HCT116 (cell line): ENCODE data around the gene LYRM7. TPM values are rescaled to one million over a fixed set of nuclear protein-coding genes. Genes with fewer than 3 reads are reported as not detected.
"Not testable (repeated sequence)": the region's sequence is repeated elsewhere in the genome, so short reads cannot be mapped to it uniquely, and the experiment has no call there.

Source experiments
- ATAC-seq: fragments of 200-7000 bp; cut with Tn5 transposase; 2 replicates; pipeline ENCODE4 v1.9.1; 2020; ENCODE audit warnings: mild to moderate bottlenecking, moderate library complexity
- BruUV-seq: library from RNA; stranded (reverse); fragments of 400-500 nt; replicated peaks from 2 replicates; lab custom pipeline; 2021; lab: Mats Ljungman, UMichigan
- CTCF ChIA-PET: fragments of 300-600 bp; sonication (Branson Sonifier 250); formaldehyde crosslinking; loops from one replicate; lab custom pipeline; 2021; ENCODE audit warnings: antibody characterized with exemption; lab: Charles Lee
- POLR2A ChIA-PET: fragments of 300-600, 350-600 bp; sonication (Branson Sonifier 250); formaldehyde crosslinking; loops from one replicate; lab custom pipeline; 2021; ENCODE audit warnings: antibody characterized with exemption; lab: Charles Lee
- RAD21 ChIA-PET, 2 experiments: fragments of 300-600 bp; sonication (Branson Sonifier 250); formaldehyde crosslinking; loops; one replicate each; lab custom pipeline; 2023; ENCODE audit warnings: low total read pairs in 2 of 2; ENCODE audit not compliant: uncharacterized antibody in 2 of 2, unreplicated experiment in 2 of 2, low non-redundant PET in 1 of 2; lab: Charles Lee
- DNase-seq: peaks from one replicate; pipeline ENCODE4 v3.0.0-alpha.2; 2010; ENCODE audit warnings: low read depth, low spot score
- H2AFZ ChIP-seq: fragments of 200-600 bp; shearing (Covaris generic), sonication (generic); 2 replicates; pipeline ENCODE4 v1.6.1; 2017; ENCODE audit warnings: low read depth, mixed run types, mixed read lengths, antibody characterized with exemption, low read length; ENCODE audit not compliant: poor library complexity, severe bottlenecking
- H3K27ac ChIP-seq: 2 replicates; pipeline ENCODE4 v1.5.1; 2012; ENCODE audit warnings: low read depth, low read length
- H3K27me3 ChIP-seq: fragments of 200-600 bp; sonication (generic); 2 replicates; pipeline ENCODE4 v1.6.1; 2016; ENCODE audit warnings: mixed run types, low read length, mixed read lengths; ENCODE audit not compliant: insufficient read depth
- H3K36me3 ChIP-seq, 2 experiments: fragments of 200-500 bp in 1 of 2; fragments of 200-600 bp in 1 of 2; sonication (Bioruptor generic) in 1 of 2; sonication (generic) in 1 of 2; 2 replicates each; pipeline versions ENCODE4 v1.5.1 to v1.6.1; 2014 to 2016; ENCODE audit warnings: low read length in 2 of 2, inconsistent platforms in 1 of 2, mixed read lengths in 1 of 2, mixed run types in 1 of 2; ENCODE audit not compliant: insufficient read depth in 2 of 2, control insufficient read depth in 1 of 2
- H3K4me1 ChIP-seq, 2 experiments: fragments of 200-600 bp in 1 of 2; sonication (generic) in 1 of 2; 2 replicates each; pipeline versions ENCODE4 v1.5.1 to v1.6.1; 2012 to 2017; ENCODE audit warnings: low read length in 2 of 2, inconsistent platforms in 1 of 2, mild to moderate bottlenecking in 1 of 2, mixed read lengths in 1 of 2, mixed run types in 1 of 2, moderate library complexity in 1 of 2; ENCODE audit not compliant: insufficient read depth in 2 of 2, control insufficient read depth in 1 of 2
- H3K4me2 ChIP-seq: fragments of 200-600 bp; sonication (generic); 2 replicates; pipeline ENCODE4 v1.6.1; 2017; ENCODE audit warnings: mixed run types, low read length, mixed read lengths
- H3K4me3 ChIP-seq, 2 experiments: fragments of 200-600 bp in 1 of 2; sonication (generic) in 1 of 2; replicated peaks in 1 of 2; 2 replicates each; pipeline ENCODE4 v1.5.1; 2011 to 2016; ENCODE audit warnings: low read length in 2 of 2, control low read depth in 1 of 2, low read depth in 1 of 2, mild to moderate bottlenecking in 1 of 2, mixed read lengths in 1 of 2, mixed run types in 1 of 2
- H3K79me2 ChIP-seq: fragments of 200-600 bp; sonication (generic); 2 replicates; pipeline ENCODE4 v1.6.1; 2017; ENCODE audit warnings: mild to moderate bottlenecking, mixed run types, low read length, moderate library complexity, mixed read lengths; ENCODE audit not compliant: insufficient read depth
- H3K9ac ChIP-seq: fragments of 200-600 bp; sonication (generic); 2 replicates; pipeline ENCODE4 v1.6.1; 2016; ENCODE audit warnings: low read length, mixed read lengths
- H3K9me2 ChIP-seq: fragments of 200-600 bp; sonication (generic), shearing (Covaris generic); 2 replicates; pipeline ENCODE4 v1.6.1; 2017; ENCODE audit warnings: mixed run types, mild to moderate bottlenecking, moderate library complexity; ENCODE audit not compliant: insufficient read depth
- H3K9me3 ChIP-seq, 2 experiments: fragments of 200-500 bp in 1 of 2; fragments of 200-600 bp in 1 of 2; sonication (Bioruptor generic) in 1 of 2; sonication (generic) in 1 of 2; 2 replicates each; pipeline ENCODE4 v1.6.1; 2014 to 2017; ENCODE audit warnings: low read length in 2 of 2, mixed read lengths in 2 of 2, inconsistent platforms in 1 of 2, low read depth in 1 of 2, mild to moderate bottlenecking in 1 of 2, mixed run types in 1 of 2, moderate library complexity in 1 of 2; ENCODE audit not compliant: control insufficient read depth in 1 of 2, insufficient read depth in 1 of 2
- H4K20me1 ChIP-seq: fragments of 200-600 bp; sonication (generic), shearing (Covaris generic); 2 replicates; pipeline ENCODE4 v1.6.1; 2017; ENCODE audit warnings: mixed run types, mild to moderate bottlenecking, moderate library complexity; ENCODE audit not compliant: insufficient read depth
- EGR1 ChIP-seq: IDR thresholded peaks from 2 replicates; pipeline ENCODE4 v1.6.1; 2012; ENCODE audit warnings: low read depth
- ELF1 ChIP-seq: IDR thresholded peaks from 2 replicates; pipeline ENCODE4 v1.6.1; 2012; ENCODE audit warnings: low read depth, borderline replicate concordance
- EZH2 ChIP-seq: fragments of 200-600 bp; sonication (generic); IDR thresholded peaks from 2 replicates; pipeline ENCODE4 v1.6.1; 2017; ENCODE audit warnings: antibody characterized with exemption, mixed run types
- JUND ChIP-seq: IDR thresholded peaks from 2 replicates; pipeline ENCODE4 v1.6.1; 2012
- MAX ChIP-seq: IDR thresholded peaks from 2 replicates; pipeline ENCODE4 v1.6.1; 2012
- POLR2A ChIP-seq: IDR thresholded peaks from 2 replicates; pipeline ENCODE4 v1.7.0; 2011; ENCODE audit warnings: borderline replicate concordance; ENCODE audit not compliant: insufficient read depth, insufficient read length; ENCODE audit errors: extremely low read depth
- POLR2AphosphoS5 ChIP-seq: IDR thresholded peaks from 2 replicates; pipeline ENCODE4 v1.6.1; 2011; ENCODE audit warnings: mild to moderate bottlenecking, low read depth, low read length, moderate library complexity
- RAD21 ChIP-seq: IDR thresholded peaks from 2 replicates; pipeline ENCODE4 v1.6.1; 2012; ENCODE audit warnings: low read depth, mild to moderate bottlenecking
- REST ChIP-seq: IDR thresholded peaks from 2 replicates; pipeline ENCODE4 v1.6.1; 2012; ENCODE audit warnings: low read depth
- SP1 ChIP-seq: IDR thresholded peaks from 2 replicates; pipeline ENCODE4 v1.6.1; 2012; ENCODE audit warnings: low read depth
- SRF ChIP-seq: IDR thresholded peaks from 2 replicates; pipeline ENCODE4 v1.6.1; 2012; ENCODE audit warnings: low read depth
- ZFX ChIP-seq: fragments of 450-650 bp; IDR thresholded peaks from 2 replicates; pipeline ENCODE4 v1.6.1; 2017
- ZNF274 ChIP-seq: fragments of 200-500 bp; sonication (Bioruptor generic); IDR thresholded peaks from 2 replicates; pipeline ENCODE4 v1.6.1; 2014; ENCODE audit warnings: mild to moderate bottlenecking, low read depth, low read length, inconsistent platforms
- intact Hi-C: fragments of 100-400 bp; cut with micrococcal nuclease; formaldehyde crosslinking; loops from 2 replicates; pipeline ENCODE4 v1.10.0; 2022
- total RNA-seq: library from RNA; stranded (reverse); gene quantifications from one replicate; pipeline ENCODE4 v1.2.1, GENCODE V29; 2021; ENCODE audit not compliant: unreplicated experiment

LYRM7 gene
- total RNA-seq, 1 experiment from 2014 or later: 14.4 TPM

GRCh38 chr5:131193106-131193505, 22.4 kb downstream of the LYRM7 start:
- Histone ChIP-seq H3K4me3 (no peak overlapping the region), H3K27ac (no peak overlapping the region), H3K27me3 (no peaks in the 10 kb centered on the region), H3K9me2 (no peaks in the 10 kb centered on the region), H4K20me1 (no peaks in the 10 kb centered on the region), H2AFZ (no peak overlapping the region), H3K36me3 (no peaks in the 10 kb centered on the region), H3K4me1 (no peaks in the 10 kb centered on the region), H3K9me3 (no peaks in the 10 kb centered on the region), H3K9ac (no peak overlapping the region), H3K79me2 (no peaks in the 10 kb centered on the region), H3K4me2 (no peak overlapping the region)
- RAD21 ChIA-PET: interaction anchor here in 1 of 2 experiments (0.7 kb wide), 1 partner anchor 67 kb away, joined by 6 read pairs; no protein-coding TSS in a partner anchor
- no peak for TF ChIP-seq ZFX
- TF ChIP-seq JUND: no peak
- CTCF ChIA-PET: no interaction called here
- DNase-seq: no peak
- POLR2A ChIA-PET: no interaction called here
- BruUV-seq: no TSS peak
- intact Hi-C loops: no loop called here
- no peak for ATAC-seq

- H3K36me3 ChIP-seq, DNase-seq, POLR2A ChIA-PET, H3K27me3 ChIP-seq, H3K27ac ChIP-seq, H2AFZ ChIP-seq, intact Hi-C loops, H3K4me2 ChIP-seq, H3K79me2 ChIP-seq, H3K9ac ChIP-seq, ATAC-seq, BruUV-seq, CTCF ChIA-PET, H3K9me2 ChIP-seq, H3K4me3 ChIP-seq, H3K4me1 ChIP-seq, H3K9me3 ChIP-seq, H4K20me1 ChIP-seq: not testable (repeated sequence)
- RAD21 ChIA-PET: interaction anchor here in 1 of 2 experiments (0.7 kb wide), 1 partner anchor 66 kb away, joined by 6 read pairs; no protein-coding TSS in a partner anchor
These were observed 23.2 kb downstream of the LYRM7 start for GRCh38 chr5:131193897-131194296.

- no peak overlapping the region for H3K4me3 ChIP-seq
- intact Hi-C loops: no loop called here
- H3K27me3 ChIP-seq: no peaks in the 10 kb centered on the region
- POLR2A ChIA-PET: no interaction called here
- RAD21 ChIA-PET: no interaction called here
- H3K4me1 ChIP-seq: no peaks in the 10 kb centered on the region
- no peaks in the 10 kb centered on the region for H4K20me1 ChIP-seq
- H3K27ac ChIP-seq: no peak overlapping the region
- no TSS peak for BruUV-seq
- no peaks in the 10 kb centered on the region for H3K79me2 ChIP-seq
- no peak overlapping the region for H3K4me2 ChIP-seq
- DNase-seq (no peak), ATAC-seq (no peak)
- no peaks in the 10 kb centered on the region for H3K9me2 ChIP-seq
- H2AFZ ChIP-seq: no peak overlapping the region
- H3K9ac ChIP-seq: no peak overlapping the region
- no peaks in the 10 kb centered on the region for H3K9me3 ChIP-seq
- CTCF ChIA-PET: no interaction called here
- H3K36me3 ChIP-seq: no peaks in the 10 kb centered on the region
- TF ChIP-seq ZNF274: no peak
- TF ChIP-seq POLR2AphosphoS5: no peak
- TF ChIP-seq ELF1: no peak
- TF ChIP-seq REST: no peak
- TF ChIP-seq MAX: no peak
- no peak for TF ChIP-seq POLR2A
- TF ChIP-seq SP1: no peak
- no peak for TF ChIP-seq SRF
- no peak for TF ChIP-seq EGR1
- no peak for TF ChIP-seq RAD21
- no peak for TF ChIP-seq JUND
- no peak for TF ChIP-seq EZH2
These were observed 24.0 kb downstream of the LYRM7 start for GRCh38 chr5:131194725-131195124.
